ENCODE results near the gene PRSS48. TPM values are rescaled to one million over a fixed set of nuclear protein-coding genes. Genes with fewer than 3 reads are reported as not detected.

PRSS48 gene
- total RNA-seq, 1 donor from 2014 or later: not detected

DNA sequence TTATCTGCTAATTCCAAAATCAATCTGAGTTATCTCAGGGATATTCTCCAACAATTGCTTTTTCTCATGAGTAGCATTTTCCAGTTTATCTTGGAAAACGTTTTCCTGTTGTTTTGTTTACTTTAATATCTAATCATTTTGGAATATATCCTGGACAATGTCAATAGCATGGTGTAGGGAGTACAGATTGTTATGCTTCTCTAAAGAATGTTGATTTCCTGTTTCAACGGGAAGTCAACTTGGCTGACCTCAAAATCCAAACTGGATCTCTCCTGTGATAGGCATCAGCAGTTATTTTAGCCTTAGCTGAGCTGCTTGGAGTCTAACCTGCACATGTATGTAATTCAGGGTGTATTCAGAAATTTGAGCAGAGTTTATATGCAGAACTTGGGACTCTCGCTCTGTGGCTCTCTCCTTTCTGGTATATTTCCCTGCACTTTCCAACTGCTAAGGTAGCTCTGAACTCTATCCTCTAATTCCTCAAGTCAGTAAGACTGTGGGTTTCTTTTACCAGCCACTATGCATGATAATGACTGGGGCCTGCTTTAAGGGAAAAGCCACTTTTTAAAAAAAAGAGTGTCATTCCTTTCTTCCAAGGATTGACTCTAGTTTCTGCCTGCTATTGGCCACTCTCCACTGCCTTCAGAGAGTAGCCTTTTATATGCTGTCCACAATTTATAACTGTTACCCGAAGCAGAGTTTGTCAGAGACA is 7.7 kb downstream of the PRSS48 start:
- Histone ChIP-seq H2AFZ (ENCODE audit: low read depth, low read length) (no peak overlapping the region), H3K27me3 (ENCODE audit: insufficient read depth, low read length) (no peaks in the 10 kb centered on the region), H3K27ac (ENCODE audit: low read depth, low read length) (no peak overlapping the region), H3K4me1 (ENCODE audit: insufficient read depth, low read length) (no peaks in the 10 kb centered on the region), H3K79me2 (ENCODE audit: insufficient read depth, low read length) (no peaks in the 10 kb centered on the region), H3K9ac (ENCODE audit: low read length) (no peak overlapping the region), H3K9me3 (ENCODE audit: insufficient read depth, low read depth, low read length) (no peaks in the 10 kb centered on the region), H3K4me2 (ENCODE audit: low read length) (no peak overlapping the region), H3K36me3 (ENCODE audit: insufficient read depth, low read length) (no peaks in the 10 kb centered on the region), H3K4me3 (ENCODE audit: insufficient read depth, low read depth, low read length) (no peak overlapping the region), H4K20me1 (ENCODE audit: insufficient read depth, low read length) (peaks cover 6% of the 10 kb centered on the region)
- H3K27ac Mint-ChIP-seq (ENCODE audit: unreplicated experiment): no peak overlapping the region
- no peaks in the 10 kb centered on the region for H3K36me3 Mint-ChIP-seq (ENCODE audit: low read depth, unreplicated experiment)
- H3K27me3 Mint-ChIP-seq (ENCODE audit: low read depth, unreplicated experiment): no peaks in the 10 kb centered on the region
- no peak overlapping the region for H3K4me3 Mint-ChIP-seq (ENCODE audit: unreplicated experiment)
- FAIRE-seq (no peak), DNase-seq (ENCODE audit: low read depth) (no peak)
- no peaks in the 10 kb centered on the region for H3K9me3 Mint-ChIP-seq (ENCODE audit: unreplicated experiment)
- H3K4me1 Mint-ChIP-seq (ENCODE audit: low read depth, unreplicated experiment): peaks cover 7% of the 10 kb centered on the region
- TF ChIP-seq CTCF (IDR thresholded peaks at IDR 0.05; ENCODE audit: insufficient read depth, low read depth, low read length): no peak
- TF ChIP-seq EZH2 (IDR thresholded peaks at IDR 0.05; ENCODE audit: insufficient read depth, low read length): no peak

GRCh38 chr4:151287409-151287808 is 10.4 kb downstream of the PRSS48 start:
- no peaks in the 10 kb centered on the region for H3K79me2 ChIP-seq (ENCODE audit: insufficient read depth, low read length)
- TF ChIP-seq CTCF (IDR thresholded peaks at IDR 0.05; ENCODE audit: insufficient read depth, low read depth, low read length) (no peak), EZH2 (IDR thresholded peaks at IDR 0.05; ENCODE audit: insufficient read depth, low read length) (no peak)
- no peaks in the 10 kb centered on the region for H3K9me3 ChIP-seq (ENCODE audit: insufficient read depth, low read depth, low read length)
- DNase-seq (ENCODE audit: low read depth) (no peak), FAIRE-seq (no peak)
- no peak overlapping the region for H3K4me3 Mint-ChIP-seq (ENCODE audit: unreplicated experiment)
- no peak overlapping the region for H3K27ac ChIP-seq (ENCODE audit: low read depth, low read length)
- no peak overlapping the region for H3K27ac Mint-ChIP-seq (ENCODE audit: unreplicated experiment)
- no peak overlapping the region for H3K9ac ChIP-seq (ENCODE audit: low read length)
- H3K36me3 ChIP-seq (ENCODE audit: insufficient read depth, low read length): no peaks in the 10 kb centered on the region
- peaks cover 3% of the 10 kb centered on the region for H4K20me1 ChIP-seq (ENCODE audit: insufficient read depth, low read length)
- no peak overlapping the region for H3K4me3 ChIP-seq (ENCODE audit: insufficient read depth, low read depth, low read length)
- no peaks in the 10 kb centered on the region for H3K9me3 Mint-ChIP-seq (ENCODE audit: unreplicated experiment)
- no peaks in the 10 kb centered on the region for H3K27me3 ChIP-seq (ENCODE audit: insufficient read depth, low read length)
- no peaks in the 10 kb centered on the region for H3K27me3 Mint-ChIP-seq (ENCODE audit: low read depth, unreplicated experiment)
- H3K4me1 ChIP-seq (ENCODE audit: insufficient read depth, low read length): peaks cover 4% of the 10 kb centered on the region
- H3K4me1 Mint-ChIP-seq (ENCODE audit: low read depth, unreplicated experiment): peaks cover 12% of the 10 kb centered on the region
- no peak overlapping the region for H2AFZ ChIP-seq (ENCODE audit: low read depth, low read length)
- H3K4me2 ChIP-seq (ENCODE audit: low read length): no peak overlapping the region
- H3K36me3 Mint-ChIP-seq (ENCODE audit: low read depth, unreplicated experiment): no peaks in the 10 kb centered on the region

- Mint-ChIP-seq H3K9me3 (ENCODE audit: unreplicated experiment) (no peaks in the 10 kb centered on the region), H3K27ac (ENCODE audit: unreplicated experiment) (no peak overlapping the region), H3K4me3 (ENCODE audit: unreplicated experiment) (no peak overlapping the region), H3K36me3 (ENCODE audit: low read depth, unreplicated experiment) (peaks cover 2% of the 10 kb centered on the region), H3K4me1 (ENCODE audit: low read depth, unreplicated experiment) (peaks cover 15% of the 10 kb centered on the region), H3K27me3 (ENCODE audit: low read depth, unreplicated experiment) (no peaks in the 10 kb centered on the region)
- H3K4me1 ChIP-seq (ENCODE audit: insufficient read depth, low read length): peaks cover 4% of the 10 kb centered on the region
- H3K4me3 ChIP-seq (ENCODE audit: insufficient read depth, low read depth, low read length): no peak overlapping the region
- no peaks in the 10 kb centered on the region for H3K36me3 ChIP-seq (ENCODE audit: insufficient read depth, low read length)
- no peak overlapping the region for H3K9ac ChIP-seq (ENCODE audit: low read length)
- no peak for DNase-seq (ENCODE audit: low read depth)
- no peak overlapping the region for H3K4me2 ChIP-seq (ENCODE audit: low read length)
- H3K9me3 ChIP-seq (ENCODE audit: insufficient read depth, low read depth, low read length): no peaks in the 10 kb centered on the region
- H2AFZ ChIP-seq (ENCODE audit: low read depth, low read length): no peak overlapping the region
- FAIRE-seq: peak; percentile 60
- H3K27ac ChIP-seq (ENCODE audit: low read depth, low read length): no peak overlapping the region
- peaks cover 3% of the 10 kb centered on the region for H4K20me1 ChIP-seq (ENCODE audit: insufficient read depth, low read length)
- TF ChIP-seq EZH2 (IDR thresholded peaks at IDR 0.05; ENCODE audit: insufficient read depth, low read length) (no peak), CTCF (IDR thresholded peaks at IDR 0.05; ENCODE audit: insufficient read depth, low read depth, low read length) (no peak)
- H3K79me2 ChIP-seq (ENCODE audit: insufficient read depth, low read length): no peaks in the 10 kb centered on the region
- no peaks in the 10 kb centered on the region for H3K27me3 ChIP-seq (ENCODE audit: insufficient read depth, low read length)
These were observed 14.5 kb downstream of the PRSS48 start for GRCh38 chr4:151291485-151291884.
